Esophagus (tissue), 2 donors: ENCODE data around the gene FAM133A. TPM values are rescaled to one million over a fixed set of nuclear protein-coding genes. Genes with fewer than 3 reads are reported as not detected.

Source experiments
- H3K27ac ChIP-seq, 2 donors: one replicate each; pipeline ENCODE4 v1.5.1; 2013; ENCODE audit warnings: low read depth in 2 of 2, mild to moderate bottlenecking in 2 of 2, inconsistent platforms in 1 of 2, low read length in 1 of 2, moderate library complexity in 1 of 2
- H3K27me3 ChIP-seq, 2 donors: one replicate each; pipeline ENCODE4 v1.6.1; 2013; ENCODE audit warnings: low read length in 2 of 2, control low read depth in 1 of 2, mild to moderate bottlenecking in 1 of 2; ENCODE audit not compliant: insufficient read depth in 2 of 2, control insufficient read depth in 1 of 2
- H3K36me3 ChIP-seq, 2 donors: one replicate each; pipeline ENCODE4 v1.6.1; 2013; ENCODE audit warnings: low read length in 1 of 2; ENCODE audit not compliant: control insufficient read depth in 2 of 2, insufficient read depth in 2 of 2
- H3K4me1 ChIP-seq, 2 donors: one replicate each; pipeline ENCODE4 v1.6.1; 2013; ENCODE audit warnings: low read length in 1 of 2; ENCODE audit not compliant: control insufficient read depth in 2 of 2, insufficient read depth in 2 of 2
- H3K4me3 ChIP-seq, 2 donors: one replicate each; pipeline ENCODE4 v1.5.1; 2013; ENCODE audit warnings: low read length in 2 of 2, mild to moderate bottlenecking in 2 of 2, low read depth in 1 of 2, moderate library complexity in 1 of 2
- H3K9me3 ChIP-seq, 2 donors: one replicate each; pipeline ENCODE4 v1.6.1; 2013; ENCODE audit warnings: mild to moderate bottlenecking in 2 of 2, low read depth in 1 of 2, low read length in 1 of 2, moderate library complexity in 1 of 2; ENCODE audit not compliant: control insufficient read depth in 2 of 2, insufficient read depth in 1 of 2
- WGBS, 2 donors: extraction: QIAGEN DNeasy Blood & Tissue Kit; methylation state at CpG; one replicate each; pipeline ENCODE4 v1.1.7; 2013; 5-methylcytosine and 5-hydroxymethylcytosine counted together
- polyA plus RNA-seq, 2 donors: library from polyadenylated mRNA; stranded (reverse); fragments of 200-250 nt; gene quantifications; one replicate each; pipeline ENCODE4 v1.2.3, GENCODE V29; 2013
- donor health status: healthy with polysubstance abuse.
- donor health status: Bipolar disorder and iron deficiency.

The FAM133A gene
- polyA plus RNA-seq, result not detected

- Histone ChIP-seq H3K4me3 (peak within 1 kb of the TSS; percentile 47 to 57), H3K36me3 (no peaks in the 10 kb centered on the region), H3K9me3 (no peaks in the 10 kb centered on the region), H3K27me3 (peaks cover 0 to 6% of the 10 kb centered on the region in 2 donors), H3K4me1 (no peaks in the 10 kb centered on the region), H3K27ac (peak within 1 kb of the TSS; percentile 14 to 42)
- WGBS, 2 donors, result 1 to 4% methylated on average over 11 of the region's 11 CpGs
Observed at GRCh38 chrX:93673869-93674271, at the start of gene FAM133A. Gene FAM133A, plus strand, starts transcription at chrX:93674206. Its CDS starts 35,214 bp downstream, at chrX:93709420.

GRCh38 chrX:93637591-93637990 lies 36.4 kb upstream of the FAM133A start:
- Histone ChIP-seq H3K4me3 (no peak overlapping the region), H3K27me3 (no peaks in the 10 kb centered on the region), H3K9me3 (peaks cover 0 to 4% of the 10 kb centered on the region in 2 donors), H3K36me3 (no peaks in the 10 kb centered on the region), H3K27ac (no peak overlapping the region), H3K4me1 (no peaks in the 10 kb centered on the region)
- 84 to 94% methylated on average over 2 of the region's 2 CpGs for WGBS, 2 donors

- Histone ChIP-seq H3K9me3 (peaks cover 0 to 4% of the 10 kb centered on the region in 2 donors), H3K4me1 (no peaks in the 10 kb centered on the region), H3K27me3 (no peaks in the 10 kb centered on the region), H3K36me3 (no peaks in the 10 kb centered on the region), H3K4me3 (no peak overlapping the region), H3K27ac (no peak overlapping the region)
- WGBS, 2 donors, result 63 to 77% methylated on average over 1 of the region's 1 CpG
Observed at GRCh38 chrX:93649381-93649780, 24.6 kb upstream of the FAM133A start.

GRCh38 chrX:93660575-93660974 lies 13.4 kb upstream of the FAM133A start:
- 92 to 96% methylated on average over 7 of the region's 7 CpGs for WGBS, 2 donors
- H3K4me3 ChIP-seq, result no peak overlapping the region

GRCh38 chrX:93673056-93673868 lies 744 bp upstream of the FAM133A start, which contains the start of gene NAP1L3:
Gene NAP1L3, minus strand, starts transcription at chrX:93673578. Its CDS starts 274 bp downstream, at chrX:93673304.
- Histone ChIP-seq H3K27ac (peak within 1 kb of the TSS; percentile 14 to 42), H3K36me3 (no peaks in the 10 kb centered on the region), H3K9me3 (no peaks in the 10 kb centered on the region), H3K27me3 (peaks cover 0 to 6% of the 10 kb centered on the region in 2 donors), H3K4me1 (no peaks in the 10 kb centered on the region), H3K4me3 (peak within 1 kb of the TSS; percentile 47 to 57)
- 1 to 3% methylated on average over 45 to 51 of the region's 51 CpGs for WGBS, 2 donors

More at GRCh38 chrX:93660575-93660974, 13.4 kb upstream of the FAM133A start:
- Histone ChIP-seq H3K36me3 (no peaks in the 10 kb centered on the region), H3K9me3 (no peaks in the 10 kb centered on the region), H3K27me3 (no peaks in the 10 kb centered on the region), H3K4me1 (no peaks in the 10 kb centered on the region), H3K27ac (no peak overlapping the region)

GRCh38 chrX:93695981-93696380 lies 22.0 kb downstream of the FAM133A start:
- no peaks in the 10 kb centered on the region for H3K4me1 ChIP-seq
- H3K27me3 ChIP-seq, result no peaks in the 10 kb centered on the region
- no peaks in the 10 kb centered on the region for H3K36me3 ChIP-seq
- H3K27ac ChIP-seq, result no peak overlapping the region
- 91 to 95% methylated on average over 6 of the region's 6 CpGs for WGBS, 2 donors
- H3K4me3 ChIP-seq, result no peak overlapping the region
- no peaks in the 10 kb centered on the region for H3K9me3 ChIP-seq

- Histone ChIP-seq H3K27ac (no peak overlapping the region), H3K36me3 (no peaks in the 10 kb centered on the region), H3K4me1 (no peaks in the 10 kb centered on the region), H3K27me3 (no peaks in the 10 kb centered on the region), H3K9me3 (no peaks in the 10 kb centered on the region), H3K4me3 (no peak overlapping the region)
- 73 to 77% methylated on average over 2 of the region's 2 CpGs for WGBS, 2 donors
Observed at GRCh38 chrX:93703701-93704100, 29.7 kb downstream of the FAM133A start.

- 80 to 83% methylated on average over 4 of the region's 4 CpGs for WGBS, 2 donors
- Histone ChIP-seq H3K27me3 (no peaks in the 10 kb centered on the region), H3K9me3 (no peaks in the 10 kb centered on the region), H3K4me1 (no peaks in the 10 kb centered on the region), H3K36me3 (no peaks in the 10 kb centered on the region), H3K4me3 (no peak overlapping the region), H3K27ac (no peak overlapping the region)
Observed at GRCh38 chrX:93711076-93711475, 37.1 kb downstream of the FAM133A start.

GRCh38 chrX:93741811-93742210 lies 67.8 kb downstream of the FAM133A start:
- Histone ChIP-seq H3K36me3 (no peaks in the 10 kb centered on the region), H3K4me1 (no peaks in the 10 kb centered on the region), H3K27ac (no peak overlapping the region), H3K9me3 (no peaks in the 10 kb centered on the region), H3K27me3 (peaks cover 0 to 4% of the 10 kb centered on the region in 2 donors), H3K4me3 (no peak overlapping the region)

GRCh38 chrX:93760163-93760562 lies 86.2 kb downstream of the FAM133A start:
- 74 to 75% methylated on average over 5 of the region's 5 CpGs for WGBS, 2 donors
- Histone ChIP-seq H3K27ac (no peak overlapping the region), H3K9me3 (no peaks in the 10 kb centered on the region), H3K36me3 (no peaks in the 10 kb centered on the region), H3K27me3 (no peaks in the 10 kb centered on the region), H3K4me3 (no peak overlapping the region), H3K4me1 (no peaks in the 10 kb centered on the region)
